A673 (cell line): ENCODE results near the gene HBG1.

Source experiments
- EZH2 ChIP-seq: fragments of 200-600 bp; sonication (generic); IDR thresholded peaks from 2 replicates; pipeline ENCODE4 v1.6.1; 2017; ENCODE audit warnings: borderline replicate concordance, low read depth, mild to moderate bottlenecking, mixed read lengths, antibody characterized with exemption, low read length; ENCODE audit not compliant: poor library complexity, severe bottlenecking
- TF ChIP-seq, protein P1 (sequence below): fragments of 300-800, 200-600 bp; sonication (generic); conservative IDR thresholded peaks from 2 replicates; pipeline ENCODE4 v1.5.1; 2017; ENCODE audit warnings: low read depth, mild to moderate bottlenecking, antibody characterized with exemption, low read length, moderate library complexity, mixed read lengths

DNA sequence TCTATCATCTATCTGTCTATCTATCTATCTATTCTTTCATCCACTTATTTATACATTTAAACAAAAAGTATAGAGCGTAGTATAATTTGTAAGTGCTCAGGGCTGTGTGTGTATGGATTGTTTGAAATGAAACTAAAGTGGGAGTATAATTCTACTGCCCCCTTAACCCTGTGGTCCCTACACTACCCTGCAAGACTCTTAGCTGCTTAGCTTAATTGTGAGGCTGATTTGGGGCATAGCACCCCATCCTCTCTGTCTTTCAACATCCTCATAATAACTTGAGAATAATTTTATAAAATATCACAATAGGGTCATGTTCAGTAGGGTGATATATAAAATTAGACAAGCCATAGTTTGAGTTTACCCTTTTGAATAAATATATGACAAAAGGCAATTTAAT is 40.4 kb upstream of the HBG1 start:
- TF ChIP-seq, protein P1, sequence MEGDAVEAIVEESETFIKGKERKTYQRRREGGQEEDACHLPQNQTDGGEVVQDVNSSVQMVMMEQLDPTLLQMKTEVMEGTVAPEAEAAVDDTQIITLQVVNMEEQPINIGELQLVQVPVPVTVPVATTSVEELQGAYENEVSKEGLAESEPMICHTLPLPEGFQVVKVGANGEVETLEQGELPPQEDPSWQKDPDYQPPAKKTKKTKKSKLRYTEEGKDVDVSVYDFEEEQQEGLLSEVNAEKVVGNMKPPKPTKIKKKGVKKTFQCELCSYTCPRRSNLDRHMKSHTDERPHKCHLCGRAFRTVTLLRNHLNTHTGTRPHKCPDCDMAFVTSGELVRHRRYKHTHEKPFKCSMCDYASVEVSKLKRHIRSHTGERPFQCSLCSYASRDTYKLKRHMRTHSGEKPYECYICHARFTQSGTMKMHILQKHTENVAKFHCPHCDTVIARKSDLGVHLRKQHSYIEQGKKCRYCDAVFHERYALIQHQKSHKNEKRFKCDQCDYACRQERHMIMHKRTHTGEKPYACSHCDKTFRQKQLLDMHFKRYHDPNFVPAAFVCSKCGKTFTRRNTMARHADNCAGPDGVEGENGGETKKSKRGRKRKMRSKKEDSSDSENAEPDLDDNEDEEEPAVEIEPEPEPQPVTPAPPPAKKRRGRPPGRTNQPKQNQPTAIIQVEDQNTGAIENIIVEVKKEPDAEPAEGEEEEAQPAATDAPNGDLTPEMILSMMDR, result no peak
- TF ChIP-seq EZH2, result no peak
